ENCODE measurements around the gene JUNB. TPM values are rescaled to one million over a fixed set of nuclear protein-coding genes. Genes with fewer than 3 reads are reported as not detected.

Gene JUNB
- total and polyA plus RNA-seq, 2 of the 4 experiments (the other 2 are of a cell fraction), result 20.8 to 109 TPM

- Histone ChIP-seq H4K91ac (ENCODE audit: insufficient read depth, low read depth, low read length) (no peak overlapping the region), H2BK15ac (ENCODE audit: low read depth, low read length) (no peak overlapping the region), H2AK5ac (ENCODE audit: low read depth, low read length) (no peak overlapping the region), H3K27ac (ENCODE audit: insufficient read depth, low read length) (no peak overlapping the region), H3K9me1 (ENCODE audit: insufficient read depth, low read length) (no peaks in the 10 kb centered on the region), H2BK120ac (ENCODE audit: low read depth, low read length) (no peak overlapping the region), H3K4me3 (ENCODE audit: insufficient read depth, low read depth, low read length) (no peak overlapping the region), H3K9ac (ENCODE audit: low read depth, low read length) (no peak overlapping the region), H3K23ac (ENCODE audit: low read depth, low read length) (no peak overlapping the region), H3K9me3 (ENCODE audit: control insufficient read depth, insufficient read depth, low read length) (no peaks in the 10 kb centered on the region), H3K4me1 (ENCODE audit: control insufficient read depth, insufficient read depth, low read length) (no peaks in the 10 kb centered on the region), H4K20me1 (ENCODE audit: insufficient read depth, low read length) (no peaks in the 10 kb centered on the region), H3K79me1 (ENCODE audit: low read depth in 1 of 2, low read length in 2 of 2) (no peaks in the 10 kb centered on the region), H3K4me2 (ENCODE audit: low read depth, low read length) (no peak overlapping the region), H4K5ac (ENCODE audit: low read depth, low read length) (no peak overlapping the region), H2AFZ (replicated peaks; ENCODE audit: low read length, poor library complexity) (no peak overlapping the region), H3K14ac (replicated peaks; ENCODE audit: low read depth, low read length) (no peak overlapping the region), H3K18ac (ENCODE audit: low read depth, low read length) (no peak overlapping the region), H2BK20ac (ENCODE audit: low read depth, low read length) (no peak overlapping the region), H4K8ac (ENCODE audit: low read depth in 2 of 2, low read length in 2 of 2) (no peak overlapping the region), H3K27me3 (ENCODE audit: control insufficient read depth, insufficient read depth, low read length) (no peaks in the 10 kb centered on the region), H2AK9ac (replicated peaks; ENCODE audit: low read depth, low read length, poor library complexity) (no peak overlapping the region), H3K4ac (ENCODE audit: low read depth, low read length) (no peak overlapping the region), H2BK5ac (ENCODE audit: low read depth, low read length, poor library complexity, severe bottlenecking) (no peak overlapping the region), H3K36me3 (ENCODE audit: control insufficient read depth, insufficient read depth, low read length) (peaks cover 9% of the 10 kb centered on the region), H3K56ac (ENCODE audit: extremely low read depth, insufficient read depth, low read length) (no peak overlapping the region)
- DNase-seq (no peak), ATAC-seq (ENCODE audit: low read depth) (no peak)
- POLR2A ChIA-PET (ENCODE audit: unreplicated experiment), result no interaction called here
- TF ChIP-seq CTCF (conservative IDR thresholded peaks at IDR 0.05; ENCODE audit: low read depth, low read length) (no peak), MXI1 (IDR thresholded peaks at IDR 0.05; ENCODE audit: borderline replicate concordance, low read depth, low read length) (no peak), CHD1 (IDR thresholded peaks at IDR 0.05; ENCODE audit: low read depth, low read length) (no peak), NFE2L2 (IDR thresholded peaks at IDR 0.05; ENCODE audit: low read depth, low read length) (no peak), SMC3 (IDR thresholded peaks at IDR 0.05; ENCODE audit: low read depth, low read length) (no peak), CEBPB (IDR thresholded peaks at IDR 0.05; ENCODE audit: low read depth, low read length) (no peak), USF2 (IDR thresholded peaks at IDR 0.05; ENCODE audit: low read depth, low read length) (no peak), MAFK (IDR thresholded peaks at IDR 0.05; ENCODE audit: low read depth, low read length) (no peak), BHLHE40 (IDR thresholded peaks at IDR 0.05; ENCODE audit: low read depth, low read length) (no peak), RCOR1 (IDR thresholded peaks at IDR 0.05; ENCODE audit: insufficient replicate concordance, low read length) (no peak), FOS (IDR thresholded peaks at IDR 0.05; ENCODE audit: low read depth, low read length) (no peak), ELK1 (IDR thresholded peaks at IDR 0.05; ENCODE audit: borderline replicate concordance, low read depth, low read length) (no peak), POLR2A (IDR thresholded peaks at IDR 0.05; ENCODE audit: low read depth, low read length) (no peak), RAD21 (IDR thresholded peaks at IDR 0.05; ENCODE audit: low read length) (no peak), RFX5 (IDR thresholded peaks at IDR 0.05; ENCODE audit: low read depth, low read length) (no peak)
- in situ Hi-C loops (cut with MboI; ENCODE audit: low sequenced_read_pairs) (no loop called here), dilution Hi-C loops (cut with HindIII; ENCODE audit: low sequenced_read_pairs, unreplicated experiment) (no loop called here), intact Hi-C loops (cut with micrococcal nuclease) (loop anchor here (1.0 kb wide), 1 partner anchor 37 kb away; no protein-coding TSS in a partner anchor)
- CTCF ChIA-PET, result interaction anchor here (0.8 to 2.1 kb wide), 3 partner anchors 36 to 88 kb away, joined by 5 to 21 read pairs (median 5); no protein-coding TSS in a partner anchor
- WGBS, 2 experiments (ENCODE audit: extremely low coverage in 2 of 2, insufficient read length in 1 of 2), result no CpG with 5 or more reads among the region's 6 CpGs
- no TSS peak for BruUV-seq (replicated peaks)
These were observed 31.6 kb upstream of the JUNB start for GRCh38 chr19:12759686-12760085.

All from IMR-90 (cell line).